ENCODE measurements around the gene NRXN3. TPM values are rescaled to one million over a fixed set of nuclear protein-coding genes. Genes with fewer than 3 reads are reported as not detected.
"Not testable (repeated sequence)": the region's sequence is repeated elsewhere in the genome, so short reads cannot be mapped to it uniquely, and the experiment has no call there.

The NRXN3 gene
- polyA plus RNA-seq, 1 experiment: 1.1 TPM

GRCh38 chr14:78425330-78425729 lies 255.2 kb downstream of the NRXN3 start:
- Histone ChIP-seq H3K9me3 (ENCODE audit: control insufficient read depth, insufficient read depth, low read length) (peaks cover 22% of the 10 kb centered on the region), H3K27me3 (ENCODE audit: control insufficient read depth, insufficient read depth, low read length) (no peaks in the 10 kb centered on the region), H3K4me3 (ENCODE audit: low read depth, low read length) (no peak overlapping the region), H3K27ac (ENCODE audit: low read depth, low read length) (no peak overlapping the region)
- POLR2A ChIA-PET: no interaction called here
- DNase-seq (ENCODE audit: low read depth, low spot score): no peak
- TF ChIP-seq CTCF (IDR thresholded peaks at IDR 0.05; ENCODE audit: low read depth, low read length): no peak
- CTCF ChIA-PET: no interaction called here

- no peak overlapping the region for H3K27ac ChIP-seq (ENCODE audit: low read depth, low read length)
- POLR2A ChIA-PET: no interaction called here
- H3K4me3 ChIP-seq (ENCODE audit: low read depth, low read length): no peak overlapping the region
- no peaks in the 10 kb centered on the region for H3K27me3 ChIP-seq (ENCODE audit: control insufficient read depth, insufficient read depth, low read length)
- CTCF ChIA-PET: no interaction called here
- TF ChIP-seq CTCF (IDR thresholded peaks at IDR 0.05; ENCODE audit: low read depth, low read length): no peak
- DNase-seq (ENCODE audit: low read depth, low spot score): no peak
- peaks cover 22% of the 10 kb centered on the region for H3K9me3 ChIP-seq (ENCODE audit: control insufficient read depth, insufficient read depth, low read length)
These were observed 255.6 kb downstream of the NRXN3 start for GRCh38 chr14:78425782-78426181.

- CTCF ChIA-PET: no interaction called here
- POLR2A ChIA-PET: no interaction called here
- H3K27me3 ChIP-seq (ENCODE audit: control insufficient read depth, insufficient read depth, low read length): no peaks in the 10 kb centered on the region
- H3K4me3 ChIP-seq (ENCODE audit: low read depth, low read length): no peak overlapping the region
- TF ChIP-seq CTCF (IDR thresholded peaks at IDR 0.05; ENCODE audit: low read depth, low read length): no peak
- H3K27ac ChIP-seq (ENCODE audit: low read depth, low read length): no peak overlapping the region
- no peak for DNase-seq (ENCODE audit: low read depth, low spot score)
- H3K9me3 ChIP-seq (ENCODE audit: control insufficient read depth, insufficient read depth, low read length): peaks cover 16% of the 10 kb centered on the region; the same call in 1 of the 2 replicates
These were observed 261.9 kb downstream of the NRXN3 start for GRCh38 chr14:78432046-78432445.

- H3K4me3 ChIP-seq (ENCODE audit: low read depth, low read length); H3K27ac ChIP-seq (ENCODE audit: low read depth, low read length); H3K27me3 ChIP-seq (ENCODE audit: control insufficient read depth, insufficient read depth, low read length); POLR2A ChIA-PET; DNase-seq (ENCODE audit: low read depth, low spot score); CTCF ChIA-PET: not testable (repeated sequence)
- peaks cover 37% of the 10 kb centered on the region; the same call in 1 of the 2 replicates for H3K9me3 ChIP-seq (ENCODE audit: control insufficient read depth, insufficient read depth, low read length)
These were observed 267.3 kb downstream of the NRXN3 start for GRCh38 chr14:78437448-78437847.

- DNase-seq (ENCODE audit: low read depth, low spot score): no peak
- H3K4me3 ChIP-seq (ENCODE audit: low read depth, low read length): no peak overlapping the region
- ChIA-PET POLR2A (no interaction called here), CTCF (no interaction called here)
- peaks cover 33% of the 10 kb centered on the region; the same call in 1 of the 2 replicates for H3K9me3 ChIP-seq (ENCODE audit: control insufficient read depth, insufficient read depth, low read length)
- no peaks in the 10 kb centered on the region for H3K27me3 ChIP-seq (ENCODE audit: control insufficient read depth, insufficient read depth, low read length)
- TF ChIP-seq CTCF (IDR thresholded peaks at IDR 0.05; ENCODE audit: low read depth, low read length): no peak
- H3K27ac ChIP-seq (ENCODE audit: low read depth, low read length): no peak overlapping the region
These were observed 270.3 kb downstream of the NRXN3 start for GRCh38 chr14:78440356-78440894.

GRCh38 chr14:78443834-78444233 lies 273.7 kb downstream of the NRXN3 start:
- Histone ChIP-seq H3K4me3 (ENCODE audit: low read depth, low read length) (no peak overlapping the region), H3K27me3 (ENCODE audit: control insufficient read depth, insufficient read depth, low read length) (no peaks in the 10 kb centered on the region), H3K9me3 (ENCODE audit: control insufficient read depth, insufficient read depth, low read length) (peaks cover 32% of the 10 kb centered on the region; the same call in 1 of the 2 replicates), H3K27ac (ENCODE audit: low read depth, low read length) (no peak overlapping the region)
- DNase-seq (ENCODE audit: low read depth, low spot score): no peak
- ChIA-PET POLR2A (no interaction called here), CTCF (no interaction called here)
- no peak for TF ChIP-seq CTCF (IDR thresholded peaks at IDR 0.05; ENCODE audit: low read depth, low read length)

All from AG04450 (cell line).